ENCODE data around the gene FOXJ1.

DNA sequence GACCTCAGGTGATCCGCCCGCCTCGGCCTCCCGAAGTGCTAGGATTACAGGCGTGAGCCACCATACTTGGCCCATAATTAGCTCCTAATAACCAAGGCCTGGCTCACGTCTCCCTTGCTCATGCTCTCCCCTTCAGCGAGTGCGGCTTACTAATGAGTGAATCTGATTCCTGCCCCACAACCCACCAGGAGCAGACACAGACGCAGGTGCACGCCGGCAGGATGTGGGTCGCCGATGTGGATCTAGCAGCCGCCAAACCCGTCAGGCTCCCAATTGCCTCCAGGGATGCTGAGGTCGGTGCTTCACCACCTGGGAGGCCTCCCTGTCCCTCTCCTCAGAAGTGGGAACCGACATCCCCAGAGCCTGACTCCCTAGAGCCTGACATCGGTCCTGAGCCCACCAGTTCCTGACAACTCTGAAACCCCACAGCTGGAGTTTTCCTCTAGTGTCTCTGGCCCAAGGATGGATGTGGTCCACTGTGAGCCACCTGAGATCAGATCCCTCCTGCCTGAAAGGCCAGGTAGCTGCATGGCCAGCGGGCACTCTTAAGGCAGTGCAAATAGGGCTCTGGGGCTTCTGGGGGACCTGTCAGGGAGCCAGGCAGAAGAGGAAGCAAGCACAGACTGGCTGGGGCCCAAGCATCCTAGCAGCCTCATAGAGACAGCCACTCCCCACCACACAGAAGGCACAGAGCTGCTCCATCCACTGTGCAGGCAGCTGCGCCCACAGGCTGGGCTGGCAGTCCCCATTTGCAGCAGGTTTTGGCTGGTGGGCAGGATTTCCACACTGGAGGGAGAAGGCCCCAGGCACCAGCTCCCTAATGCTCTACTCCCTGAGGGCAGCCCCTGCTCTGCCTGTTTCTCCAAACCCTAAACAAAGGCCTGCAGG is 48.3 kb downstream of the FOXJ1 start:
- TF ChIP-seq GATA2 (IDR thresholded peaks at IDR 0.05; ENCODE audit: low read depth, low read length) (no peak), GATA3 (IDR thresholded peaks at IDR 0.05; ENCODE audit: low read depth, low read length) (no peak)

All from SH-SY5Y (cell line).